Measurements from ENCODE around the gene ZNF816. TPM values are rescaled to one million over a fixed set of nuclear protein-coding genes. Genes with fewer than 3 reads are reported as not detected.

ZNF816 gene
- total and polyA plus RNA-seq, 2 of the 8 experiments (the other 6 are each of a cell fraction or from before 2014, with no cell fraction given) = 2.7 to 13.2 TPM

GRCh38 chr19:52922841-52923777 is 39.6 kb downstream of the ZNF816 start, which contains the start of gene ZNF888 (continued):
- TF ChIP-seq POU5F1 (IDR thresholded peaks at IDR 0.05; ENCODE audit: low read depth, low read length) = no peak
- TF ChIP-seq JUN (IDR thresholded peaks at IDR 0.05; ENCODE audit: low read depth, low read length) = no peak
- no peak for TF ChIP-seq RBBP5 (IDR thresholded peaks at IDR 0.05; ENCODE audit: borderline replicate concordance, low read depth, low read length)
- peak; percentile 27 to 44; a peak in 2 of 4 replicates for TF ChIP-seq SIN3A (conservative IDR thresholded peaks at IDR 0.05 in 1 of 2, IDR thresholded peaks at IDR 0.05 in 1 of 2; ENCODE audit: low read depth in 1 of 2, low read length in 2 of 2)
- TF ChIP-seq SP2 (IDR thresholded peaks at IDR 0.05; ENCODE audit: low read length) = no peak
- TF ChIP-seq NRF1 (IDR thresholded peaks at IDR 0.05; ENCODE audit: low read depth, low read length) = no peak
- TF ChIP-seq TAF1 (IDR thresholded peaks at IDR 0.05; ENCODE audit: low read depth, low read length) = peak; percentile 36; the same call in 1 of the 2 replicates
- TF ChIP-seq EGR1 (IDR thresholded peaks at IDR 0.05; ENCODE audit: borderline replicate concordance, low read depth, low read length) = 0 out of 2 replicates have a peak, but pooled peaks have one; percentile 47
- TF ChIP-seq CHD1 (IDR thresholded peaks at IDR 0.05; ENCODE audit: low read depth, low read length) = no peak
- no peak; the same call in 1 of the 2 replicates for TF ChIP-seq CREB1 (IDR thresholded peaks at IDR 0.05)
- TF ChIP-seq BACH1 (IDR thresholded peaks at IDR 0.05; ENCODE audit: low read length) = 0 out of 2 replicates have a peak, but pooled peaks have one; percentile 6
- no peak for TF ChIP-seq MAFK (IDR thresholded peaks at IDR 0.05; ENCODE audit: low read depth, low read length)
- peak; percentile 56 for TF ChIP-seq KDM4A (IDR thresholded peaks at IDR 0.05; ENCODE audit: low read depth, low read length, severe bottlenecking)
- no peak for TF ChIP-seq BRCA1 (IDR thresholded peaks at IDR 0.05; ENCODE audit: low read depth, low read length)
- no peak for TF ChIP-seq JUND (IDR thresholded peaks at IDR 0.05; ENCODE audit: low read length)
- no peak for TF ChIP-seq KDM5A (IDR thresholded peaks at IDR 0.05; ENCODE audit: low read length)
- TF ChIP-seq NANOG (IDR thresholded peaks at IDR 0.05; ENCODE audit: insufficient read depth, low read depth, low read length, poor library complexity, severe bottlenecking) = no peak
- no peak for TF ChIP-seq KDM1A (IDR thresholded peaks at IDR 0.05; ENCODE audit: borderline replicate concordance, low read length)
- TF ChIP-seq TCF12 (IDR thresholded peaks at IDR 0.05; ENCODE audit: low read depth, low read length) = no peak
- TF ChIP-seq POLR2AphosphoS5 (IDR thresholded peaks at IDR 0.05; ENCODE audit: low read depth, low read length) = peak; percentile 33; the same call in 1 of the 2 replicates
- no peak for TF ChIP-seq CBX5 (IDR thresholded peaks at IDR 0.05; ENCODE audit: low read depth, low read length)
- TF ChIP-seq CTBP2 (IDR thresholded peaks at IDR 0.05; ENCODE audit: borderline replicate concordance, insufficient read depth, insufficient read length, low read length) = no peak
- TF ChIP-seq TAF7 (optimal IDR thresholded peaks at IDR 0.05; ENCODE audit: borderline replicate concordance, low read depth, low read length) = no peak
- no peak for TF ChIP-seq RXRA (IDR thresholded peaks at IDR 0.05; ENCODE audit: insufficient read depth, low read depth, low read length)
- TF ChIP-seq ZNF274 (IDR thresholded peaks at IDR 0.05; ENCODE audit: borderline replicate concordance, extremely low read depth, low read length) = no peak

All from H1 (cell line).